HepG2 (cell line): ENCODE measurements around the gene STAT5A. TPM values are rescaled to one million over a fixed set of nuclear protein-coding genes. Genes with fewer than 3 reads are reported as not detected.

Experiments used
- ATAD3A ChIP-seq: sonication (generic); formaldehyde crosslinking; IDR thresholded peaks from 2 replicates; pipeline ENCODE4 v1.4.0; 2020; ENCODE audit warnings: missing genetic modification reagents
- ATF7 ChIP-seq, 2 experiments: fragments of 450-650 bp in 1 of 2; sonication (generic) in 1 of 2; formaldehyde crosslinking in 1 of 2; IDR thresholded peaks; 2 replicates each; pipeline versions ENCODE4 v1.4.0 to v1.6.1; 2016 to 2020; ENCODE audit warnings: antibody characterized with exemption in 1 of 2, mild to moderate bottlenecking in 1 of 2, missing genetic modification reagents in 1 of 2
- CTCF ChIP-seq: sonication (generic); formaldehyde crosslinking; IDR thresholded peaks from 2 replicates; pipeline ENCODE4 v1.5.0; 2020; ENCODE audit warnings: mild to moderate bottlenecking, missing genetic modification reagents, moderate library complexity
- DPF2 ChIP-seq: sonication (generic); formaldehyde crosslinking; IDR thresholded peaks from 2 replicates; pipeline ENCODE4 v1.4.0; 2020; ENCODE audit warnings: mild to moderate bottlenecking, low read depth, missing genetic modification reagents, borderline replicate concordance
- ERF ChIP-seq: IDR thresholded peaks from 2 replicates; pipeline ENCODE4 v1.6.1; 2018; ENCODE audit warnings: missing biosample characterization, missing genetic modification reagents
- FOXK1 ChIP-seq: sonication (generic); formaldehyde crosslinking; IDR thresholded peaks from 2 replicates; pipeline ENCODE4 v1.4.0; 2020; ENCODE audit warnings: low read depth, missing genetic modification reagents, borderline replicate concordance
- HDAC1 ChIP-seq: sonication (generic); formaldehyde crosslinking; IDR thresholded peaks from 2 replicates; pipeline ENCODE4 v1.5.1; 2020; ENCODE audit warnings: mild to moderate bottlenecking, missing genetic modification reagents
- HOMEZ ChIP-seq: IDR thresholded peaks from 2 replicates; pipeline ENCODE4 v1.6.1; 2016; ENCODE audit warnings: low read depth
- KLF11 ChIP-seq: IDR thresholded peaks from 2 replicates; pipeline ENCODE4 v1.6.1; 2016; ENCODE audit warnings: missing compliant biosample characterization
- LCORL ChIP-seq, 2 experiments: fragments of 450-650 bp in 1 of 2; sonication (generic) in 1 of 2; formaldehyde crosslinking in 1 of 2; IDR thresholded peaks; 2 replicates each; pipeline versions ENCODE4 v1.5.0 to v1.6.1; 2017 to 2020; ENCODE audit warnings: antibody characterized with exemption in 1 of 2, missing genetic modification reagents in 1 of 2
- MBD4 ChIP-seq: IDR thresholded peaks from 2 replicates; pipeline ENCODE4 v1.6.1; 2012; ENCODE audit warnings: low read length, inconsistent platforms, borderline replicate concordance
- MXI1 ChIP-seq: IDR thresholded peaks from 3 replicates; pipeline ENCODE4 v1.6.1; 2012; ENCODE audit warnings: low read depth, low read length, inconsistent platforms, borderline replicate concordance
- NCOA5 ChIP-seq: sonication (generic); formaldehyde crosslinking; IDR thresholded peaks from 2 replicates; pipeline ENCODE4 v1.4.0; 2020; ENCODE audit warnings: missing genetic modification reagents
- NFIC ChIP-seq: IDR thresholded peaks from 2 replicates; pipeline ENCODE4 v1.6.1; 2012; ENCODE audit warnings: mild to moderate bottlenecking, low read length, inconsistent platforms
- PAWR ChIP-seq: sonication (generic); formaldehyde crosslinking; IDR thresholded peaks from 2 replicates; pipeline ENCODE4 v1.4.0; 2020; ENCODE audit warnings: missing genetic modification reagents, mild to moderate bottlenecking, borderline replicate concordance
- RFX3 ChIP-seq: IDR thresholded peaks from 2 replicates; pipeline ENCODE4 v1.6.1; 2016; ENCODE audit warnings: missing biosample characterization, missing genetic modification reagents
- SAP130 ChIP-seq: IDR thresholded peaks from 2 replicates; pipeline ENCODE4 v1.6.1; 2016; ENCODE audit warnings: low read depth
- SMAD1 ChIP-seq: sonication (generic); formaldehyde crosslinking; IDR thresholded peaks from 2 replicates; pipeline ENCODE4 v1.4.0; 2020; ENCODE audit warnings: missing genetic modification reagents, low read depth, mild to moderate bottlenecking, borderline replicate concordance
- SMARCC2 ChIP-seq: fragments of 450-650 bp; IDR thresholded peaks from 2 replicates; pipeline ENCODE4 v1.6.1; 2017; ENCODE audit warnings: antibody characterized with exemption, mild to moderate bottlenecking
- ZNF121 ChIP-seq: sonication (generic); formaldehyde crosslinking; IDR thresholded peaks from 2 replicates; pipeline ENCODE4 v1.5.0; 2020; ENCODE audit warnings: mild to moderate bottlenecking, missing genetic modification reagents
- ZNF253 ChIP-seq: sonication (generic); formaldehyde crosslinking; IDR thresholded peaks from 2 replicates; pipeline ENCODE4 v1.8.0; 2022; ENCODE audit warnings: mild to moderate bottlenecking, missing genetic modification reagents, borderline replicate concordance
- ZNF382 ChIP-seq: sonication (generic); formaldehyde crosslinking; IDR thresholded peaks from 2 replicates; pipeline ENCODE4 v1.5.0; 2020; ENCODE audit warnings: missing genetic modification reagents, mild to moderate bottlenecking, borderline replicate concordance
- ZNF446 ChIP-seq: sonication (generic); formaldehyde crosslinking; IDR thresholded peaks from 2 replicates; pipeline ENCODE4 v1.5.0; 2020; ENCODE audit warnings: mild to moderate bottlenecking, missing genetic modification reagents
- ZNF563 ChIP-seq: sonication (generic); formaldehyde crosslinking; IDR thresholded peaks from 2 replicates; pipeline ENCODE4 v1.8.0; 2022; ENCODE audit warnings: mild to moderate bottlenecking, moderate library complexity, missing genetic modification reagents
- ZNF574 ChIP-seq: sonication (generic); formaldehyde crosslinking; IDR thresholded peaks from 2 replicates; pipeline ENCODE4 v1.4.0; 2020; ENCODE audit warnings: missing genetic modification reagents
- ZNF720 ChIP-seq: sonication (generic); formaldehyde crosslinking; IDR thresholded peaks from 2 replicates; pipeline ENCODE4 v1.4.0; 2020; ENCODE audit warnings: missing genetic modification reagents
- ZNF724P ChIP-seq: sonication (generic); formaldehyde crosslinking; IDR thresholded peaks from 2 replicates; pipeline ENCODE4 v1.8.0; 2022; ENCODE audit warnings: missing genetic modification reagents, borderline replicate concordance
- ZNF772 ChIP-seq: sonication (generic); formaldehyde crosslinking; IDR thresholded peaks from 2 replicates; pipeline ENCODE4 v1.5.0; 2020; ENCODE audit warnings: mild to moderate bottlenecking, missing genetic modification reagents
- polyA plus RNA-seq, 8 experiments: library from polyadenylated mRNA; depleted of rRNA in 3 of 8; stranded (reverse) in 7 of 8; unstranded in 1 of 8; fragments of >200 nt; fragmentation: Illumina TruSeq in 4 of 8; extraction: Trizol in 4 of 8; gene quantifications; 2 replicates each; pipeline versions ENCODE4 v1.2.1 to v1.2.3, GENCODE V29; 2011 to 2016; ENCODE audit warnings: low read depth in 4 of 8, missing spikeins in 1 of 8, mixed read lengths in 1 of 8; ENCODE audit not compliant: insufficient read depth in 1 of 8
- total RNA-seq, 5 experiments: library from RNA; depleted of rRNA; stranded (reverse); fragments of >200 nt; fragmentation: Illumina TruSeq; extraction: Trizol; gene quantifications; 2 replicates each; pipeline ENCODE4 v1.2.3, GENCODE V29; 2016; ENCODE audit warnings: low read depth in 1 of 5

The STAT5A gene
- total and polyA plus RNA-seq, 2 of the 13 experiments (the other 11 are each of a cell fraction or from before 2014, with no cell fraction given) = 1.4 to 4.1 TPM

- TF ChIP-seq ERF (CRISPR knock-in tag) (0 out of 2 replicates have a peak, but pooled peaks have one; percentile 29), DPF2 (CRISPR knock-in tag) (no peak), ZNF563 (CRISPR knock-in tag) (no peak), FOXK1 (CRISPR knock-in tag) (no peak; the same call in 1 of the 2 replicates), ATAD3A (CRISPR knock-in tag) (no peak), ATF7 (IDR thresholded peaks at IDR 0.05) (no peak), ATF7 (CRISPR knock-in tag; IDR thresholded peaks at IDR 0.05) (no peak), CTCF (CRISPR knock-in tag) (peak; percentile 71), RFX3 (CRISPR knock-in tag) (no peak), KLF11 (CRISPR knock-in tag) (no peak), MXI1 (peak; percentile 14; the same call in 1 of the 3 replicates), PAWR (CRISPR knock-in tag) (no peak), MBD4 (no peak), NCOA5 (CRISPR knock-in tag) (no peak), SMAD1 (no peak), SMARCC2 (no peak), ZNF253 (CRISPR knock-in tag) (no peak), LCORL (IDR thresholded peaks at IDR 0.05) (no peak), LCORL (CRISPR knock-in tag; IDR thresholded peaks at IDR 0.05) (no peak), ZNF382 (CRISPR knock-in tag) (no peak), ZNF121 (CRISPR knock-in tag) (peak; percentile 78; the same call in 1 of the 2 replicates), NFIC (no peak), HOMEZ (CRISPR knock-in tag) (no peak), ZNF772 (CRISPR knock-in tag) (0 out of 2 replicates have a peak, but pooled peaks have one; percentile 41), SAP130 (peak; percentile 58), HDAC1 (CRISPR knock-in tag) (no peak), ZNF446 (no peak), ZNF720 (CRISPR knock-in tag) (no peak), ZNF724P (CRISPR knock-in tag) (no peak), ZNF574 (no peak)
Observed at GRCh38 chr17:42246515-42246914, 41.8 kb upstream of the STAT5A start (continued).
